Measurements from ENCODE around the gene TPP2. TPM values are rescaled to one million over a fixed set of nuclear protein-coding genes. Genes with fewer than 3 reads are reported as not detected.

Gene TPP2
- total RNA-seq, 1 experiment from 2014 or later: 36.7 TPM

GRCh38 chr13:102675115-102675514, 78.3 kb downstream of the TPP2 start:
- Histone ChIP-seq H4K20me1 (ENCODE audit: insufficient read depth) (no peaks in the 10 kb centered on the region), H3K9me3 (ENCODE audit: control insufficient read depth in 1 of 2, insufficient read depth in 1 of 2, low read depth in 1 of 2, low read length in 2 of 2) (no peaks in the 10 kb centered on the region), H3K36me3 (ENCODE audit: control insufficient read depth in 1 of 2, insufficient read depth in 2 of 2, low read length in 2 of 2) (peaks cover 18 to 27% of the 10 kb centered on the region in 2 experiments; a peak in 3 of 4 replicates), H3K79me2 (ENCODE audit: insufficient read depth, low read length) (no peaks in the 10 kb centered on the region), H3K27ac (ENCODE audit: low read depth, low read length) (no peak overlapping the region), H3K9ac (ENCODE audit: low read length) (no peak overlapping the region), H3K4me2 (ENCODE audit: low read length) (no peak overlapping the region), H3K4me3 (replicated peaks in 1 of 2; ENCODE audit: low read depth in 1 of 2, low read length in 2 of 2) (no peak overlapping the region), H2AFZ (ENCODE audit: low read depth, low read length, poor library complexity, severe bottlenecking) (no peak overlapping the region), H3K27me3 (ENCODE audit: insufficient read depth, low read length) (no peaks in the 10 kb centered on the region), H3K4me1 (ENCODE audit: control insufficient read depth in 1 of 2, insufficient read depth in 2 of 2, low read length in 2 of 2) (no peaks in the 10 kb centered on the region), H3K9me2 (ENCODE audit: insufficient read depth) (no peaks in the 10 kb centered on the region)
- ChIA-PET CTCF (no interaction called here), RAD21 (ENCODE audit: low non-redundant PET in 1 of 2, low total read pairs in 2 of 2, uncharacterized antibody in 2 of 2, unreplicated experiment in 2 of 2) (no interaction called here), POLR2A (no interaction called here)
- no peak for ATAC-seq
- no TSS peak for BruUV-seq (replicated peaks)
- intact Hi-C loops (cut with micrococcal nuclease): no loop called here
- TF ChIP-seq EZH2phosphoT487 (IDR thresholded peaks at IDR 0.05; ENCODE audit: borderline replicate concordance): no peak
- TF ChIP-seq SRF (IDR thresholded peaks at IDR 0.05; ENCODE audit: low read depth): no peak
- no peak for TF ChIP-seq EGR1 (IDR thresholded peaks at IDR 0.05; ENCODE audit: low read depth)
- no peak for DNase-seq (ENCODE audit: low read depth, low spot score)

GRCh38 chr13:102677122-102677521, 80.3 kb downstream of the TPP2 start:
- no peaks in the 10 kb centered on the region for H3K27me3 ChIP-seq (ENCODE audit: insufficient read depth, low read length)
- no peak overlapping the region for H3K4me2 ChIP-seq (ENCODE audit: low read length)
- no TSS peak for BruUV-seq (replicated peaks)
- no peak overlapping the region for H2AFZ ChIP-seq (ENCODE audit: low read depth, low read length, poor library complexity, severe bottlenecking)
- H3K9me2 ChIP-seq (ENCODE audit: insufficient read depth): no peaks in the 10 kb centered on the region
- H3K27ac ChIP-seq (ENCODE audit: low read depth, low read length): no peak overlapping the region
- H3K36me3 ChIP-seq (ENCODE audit: control insufficient read depth in 1 of 2, insufficient read depth in 2 of 2, low read length in 2 of 2): peaks cover 18 to 27% of the 10 kb centered on the region in 2 experiments; a peak in 3 of 4 replicates
- POLR2A ChIA-PET: no interaction called here
- H4K20me1 ChIP-seq (ENCODE audit: insufficient read depth): no peaks in the 10 kb centered on the region
- intact Hi-C loops (cut with micrococcal nuclease): no loop called here
- no peak for ATAC-seq
- no peak overlapping the region for H3K4me3 ChIP-seq (replicated peaks in 1 of 2; ENCODE audit: low read depth in 1 of 2, low read length in 2 of 2)
- no peaks in the 10 kb centered on the region for H3K79me2 ChIP-seq (ENCODE audit: insufficient read depth, low read length)
- RAD21 ChIA-PET (ENCODE audit: low non-redundant PET in 1 of 2, low total read pairs in 2 of 2, uncharacterized antibody in 2 of 2, unreplicated experiment in 2 of 2): no interaction called here
- H3K4me1 ChIP-seq (ENCODE audit: control insufficient read depth in 1 of 2, insufficient read depth in 2 of 2, low read length in 2 of 2): no peaks in the 10 kb centered on the region
- CTCF ChIA-PET: no interaction called here
- DNase-seq (ENCODE audit: low read depth, low spot score): no peak
- H3K9me3 ChIP-seq (ENCODE audit: control insufficient read depth in 1 of 2, insufficient read depth in 1 of 2, low read depth in 1 of 2, low read length in 2 of 2): no peaks in the 10 kb centered on the region
- H3K9ac ChIP-seq (ENCODE audit: low read length): no peak overlapping the region
- TF ChIP-seq EZH2 (IDR thresholded peaks at IDR 0.05) (no peak), FOSL1 (IDR thresholded peaks at IDR 0.05; ENCODE audit: low read depth) (no peak), REST (IDR thresholded peaks at IDR 0.05; ENCODE audit: low read depth) (no peak), MAX (IDR thresholded peaks at IDR 0.05) (no peak), CTCF (IDR thresholded peaks at IDR 0.05 in 2 of 3, conservative IDR thresholded peaks at IDR 0.05 in 1 of 3; ENCODE audit: borderline replicate concordance in 1 of 3, insufficient read depth in 1 of 3, low read depth in 2 of 3, low read length in 2 of 3) (no peak), YY1 (IDR thresholded peaks at IDR 0.05; ENCODE audit: extremely low read depth, insufficient replicate concordance, low read depth, low read length) (no peak), CBX3 (IDR thresholded peaks at IDR 0.05; ENCODE audit: low read depth) (no peak), ZFX (IDR thresholded peaks at IDR 0.05) (no peak), SIN3A (IDR thresholded peaks at IDR 0.05; ENCODE audit: low read depth) (no peak), SRF (IDR thresholded peaks at IDR 0.05; ENCODE audit: low read depth) (no peak), CEBPB (IDR thresholded peaks at IDR 0.05; ENCODE audit: low read depth) (no peak), EGR1 (IDR thresholded peaks at IDR 0.05; ENCODE audit: low read depth) (no peak), POLR2AphosphoS5 (IDR thresholded peaks at IDR 0.05; ENCODE audit: low read depth, low read length) (no peak), ELF1 (IDR thresholded peaks at IDR 0.05; ENCODE audit: borderline replicate concordance, low read depth) (no peak), RAD21 (IDR thresholded peaks at IDR 0.05; ENCODE audit: low read depth) (no peak), ATF3 (IDR thresholded peaks at IDR 0.05) (no peak)
